ELR (cell line): ENCODE results near the gene ERLIN1.

Source experiments
- DNase-seq: peaks from one replicate; pipeline ENCODE4 v3.0.0-alpha.2; 2015; ENCODE audit warnings: low read depth

ERLIN1 gene

GRCh38 chr10:100172349-100172748, 13.5 kb downstream of the ERLIN1 start:
- no peak for DNase-seq

GRCh38 chr10:100168313-100168643, 17.6 kb downstream of the ERLIN1 start:
- DNase-seq, result no peak

- no peak for DNase-seq
Observed at GRCh38 chr10:100167553-100168312, 18.1 kb downstream of the ERLIN1 start.

GRCh38 chr10:100163704-100164621, 21.9 kb downstream of the ERLIN1 start:
- DNase-seq, result no peak

GRCh38 chr10:100162696-100163095, 23.1 kb downstream of the ERLIN1 start:
- no peak for DNase-seq

GRCh38 chr10:100158044-100158805, 27.6 kb downstream of the ERLIN1 start:
- no peak for DNase-seq

GRCh38 chr10:100157156-100157555, 28.7 kb downstream of the ERLIN1 start:
- no peak for DNase-seq

- DNase-seq, result no peak
Observed at GRCh38 chr10:100155936-100156335, 29.9 kb downstream of the ERLIN1 start.

- no peak for DNase-seq
Observed at GRCh38 chr10:100154666-100155065, 31.2 kb downstream of the ERLIN1 start.

GRCh38 chr10:100153239-100153825, 32.5 kb downstream of the ERLIN1 start:
- peak; percentile 47 for DNase-seq

- DNase-seq, result no peak
Observed at GRCh38 chr10:100151723-100152300, 34.0 kb downstream of the ERLIN1 start.

- peak; percentile 87 for DNase-seq
Observed at GRCh38 chr10:100148353-100149211, 37.2 kb downstream of the ERLIN1 start.

GRCh38 chr10:100146875-100147650, 38.8 kb downstream of the ERLIN1 start:
- peak; percentile 27 for DNase-seq

- no peak for DNase-seq
Observed at GRCh38 chr10:100146398-100146797, 39.4 kb downstream of the ERLIN1 start.

GRCh38 chr10:100143756-100144155, 42.1 kb downstream of the ERLIN1 start:
- DNase-seq, result no peak

- DNase-seq, result no peak
Observed at GRCh38 chr10:100141446-100142087, 44.3 kb downstream of the ERLIN1 start.

GRCh38 chr10:100140070-100140469, 45.8 kb downstream of the ERLIN1 start:
- DNase-seq, result no peak

GRCh38 chr10:100138921-100139496, 46.8 kb downstream of the ERLIN1 start:
- DNase-seq, result no peak

GRCh38 chr10:100135486-100135885, 50.3 kb downstream of the ERLIN1 start:
- no peak for DNase-seq
